Measurements from ENCODE around the gene CYP24A1. TPM values are rescaled to one million over a fixed set of nuclear protein-coding genes. Genes with fewer than 3 reads are reported as not detected.

CYP24A1 gene
- total and polyA plus RNA-seq, 2 of the 13 experiments (the other 11 are each of a cell fraction or from before 2014, with no cell fraction given) = 9.4 to 32.7 TPM

GRCh38 chr20:54194724-54195438, 21.1 kb upstream of the CYP24A1 start:
- Histone ChIP-seq H3K4me2 (ENCODE audit: low read depth, low read length) (peak overlapping the region; percentile 64), H3K4me3 (replicated peaks in 1 of 3; ENCODE audit: insufficient read depth in 1 of 3, low read depth in 2 of 3, low read length in 3 of 3) (peak overlapping the region in 1 of 3 experiments; percentile 30; a peak in 1 of 6 replicates), H3K27ac (ENCODE audit: extremely low read length, insufficient read depth, low read length) (peak overlapping the region; percentile 68), H2AFZ (ENCODE audit: low read length) (no peak overlapping the region), H3K36me3 (replicated peaks in 1 of 2; ENCODE audit: control insufficient read depth in 1 of 2, insufficient read depth in 2 of 2, low read length in 2 of 2) (no peaks in the 10 kb centered on the region), H3K9me3 (ENCODE audit: low read length) (no peaks in the 10 kb centered on the region), H3K9ac (ENCODE audit: insufficient read depth, low read depth, low read length) (peak overlapping the region; percentile 52), H3K79me2 (ENCODE audit: insufficient read depth, low read length) (no peaks in the 10 kb centered on the region), H3K4me1 (ENCODE audit: insufficient read depth, low read length) (peaks cover 54% of the 10 kb centered on the region), H4K20me1 (ENCODE audit: insufficient read depth, low read length) (no peaks in the 10 kb centered on the region), H3K27me3 (ENCODE audit: control insufficient read depth in 1 of 2, insufficient read depth in 2 of 2, low read length in 2 of 2) (no peaks in the 10 kb centered on the region)
- 5% methylated on average over 11 of the region's 11 CpGs for WGBS (ENCODE audit: low lambda C conversion rate)
- peak; percentile 98 for FAIRE-seq
- ChIA-PET POLR2A (interaction anchor here (0.8 to 3.6 kb wide), 22 partner anchors 10 to 1114 kb away, joined by 3 to 149 read pairs (median 8); partner anchors contain the start of genes BCAS1, CYP24A1 and PFDN4), CTCF (ENCODE audit: low intra/inter-chr PET ratio, low total read pairs) (interaction anchor here (0.8 to 8.3 kb wide), 8 partner anchors 17 to 99 kb away, joined by 3 to 358 read pairs (median 4); no protein-coding TSS in a partner anchor)
- in situ Hi-C loops (cut with HindIII; ENCODE audit: extremely low pct_ligation_motif_present, low pct_unique_long_range_greater_than_20kb) = loop anchor here (5.0 to 10.0 kb wide), 3 partner anchors 60 to 253 kb away; no protein-coding TSS in a partner anchor
- DNase-seq (ENCODE audit: low spot score) = peak; percentile 100
- intact Hi-C loops (cut with micrococcal nuclease; ENCODE audit: unreplicated experiment) = loop anchor here (1.0 to 2.0 kb wide), 5 partner anchors 18 to 92 kb away; no protein-coding TSS in a partner anchor
- peak; percentile 96 for ATAC-seq
- BruUV-seq (replicated peaks) = no TSS peak
- TF ChIP-seq ZFP36L2 (CRISPR knock-in tag; IDR thresholded peaks at IDR 0.05) (no peak), CEBPG (CRISPR knock-in tag; IDR thresholded peaks at IDR 0.05) (peak; percentile 88), KDM5B (CRISPR knock-in tag; IDR thresholded peaks at IDR 0.05; ENCODE audit: borderline replicate concordance) (0 out of 2 replicates have a peak, but pooled peaks have one; percentile 21), ZNF235 (CRISPR knock-in tag; IDR thresholded peaks at IDR 0.05; ENCODE audit: borderline replicate concordance) (no peak), MYNN (CRISPR knock-in tag; IDR thresholded peaks at IDR 0.05; ENCODE audit: low read depth) (peak; percentile 75; the same call in 1 of the 2 replicates), ZIK1 (CRISPR knock-in tag; IDR thresholded peaks at IDR 0.05; ENCODE audit: borderline replicate concordance, low read depth) (no peak), ZNF850 (CRISPR knock-in tag; conservative IDR thresholded peaks at IDR 0.05) (no peak), STAG1 (CRISPR knock-in tag; IDR thresholded peaks at IDR 0.05) (peak; percentile 64), HNRNPLL (IDR thresholded peaks at IDR 0.05; ENCODE audit: low read depth, low read length, poor library complexity, severe bottlenecking) (no peak), CHD4 (IDR thresholded peaks at IDR 0.05; ENCODE audit: borderline replicate concordance, low read length) (peak; percentile 90; the same call in 1 of the 2 replicates), ZNF34 (CRISPR knock-in tag; IDR thresholded peaks at IDR 0.05; ENCODE audit: borderline replicate concordance) (0 out of 2 replicates have a peak, but pooled peaks have one; percentile 82), MBNL3 (CRISPR knock-in tag; conservative IDR thresholded peaks at IDR 0.05) (no peak), KMT2A (CRISPR knock-in tag; IDR thresholded peaks at IDR 0.05) (no peak), KDM5A (IDR thresholded peaks at IDR 0.05; ENCODE audit: borderline replicate concordance, low read length) (no peak), ZNF557 (CRISPR knock-in tag; IDR thresholded peaks at IDR 0.05) (peak; percentile 79; the same call in 1 of the 2 replicates), MXD4 (CRISPR knock-in tag; IDR thresholded peaks at IDR 0.05) (peak; percentile 68), MZF1 (CRISPR knock-in tag; IDR thresholded peaks at IDR 0.05; ENCODE audit: borderline replicate concordance) (no peak), PHF8 (CRISPR knock-in tag; IDR thresholded peaks at IDR 0.05) (peak; percentile 55), ZNF781 (CRISPR knock-in tag; IDR thresholded peaks at IDR 0.05; ENCODE audit: borderline replicate concordance, not compliant biosample characterization) (peak; percentile 67), TAF1 (CRISPR knock-in tag; IDR thresholded peaks at IDR 0.05) (peak; percentile 60; the same call in 1 of the 2 replicates)
- TF ChIP-seq, protein P1, sequence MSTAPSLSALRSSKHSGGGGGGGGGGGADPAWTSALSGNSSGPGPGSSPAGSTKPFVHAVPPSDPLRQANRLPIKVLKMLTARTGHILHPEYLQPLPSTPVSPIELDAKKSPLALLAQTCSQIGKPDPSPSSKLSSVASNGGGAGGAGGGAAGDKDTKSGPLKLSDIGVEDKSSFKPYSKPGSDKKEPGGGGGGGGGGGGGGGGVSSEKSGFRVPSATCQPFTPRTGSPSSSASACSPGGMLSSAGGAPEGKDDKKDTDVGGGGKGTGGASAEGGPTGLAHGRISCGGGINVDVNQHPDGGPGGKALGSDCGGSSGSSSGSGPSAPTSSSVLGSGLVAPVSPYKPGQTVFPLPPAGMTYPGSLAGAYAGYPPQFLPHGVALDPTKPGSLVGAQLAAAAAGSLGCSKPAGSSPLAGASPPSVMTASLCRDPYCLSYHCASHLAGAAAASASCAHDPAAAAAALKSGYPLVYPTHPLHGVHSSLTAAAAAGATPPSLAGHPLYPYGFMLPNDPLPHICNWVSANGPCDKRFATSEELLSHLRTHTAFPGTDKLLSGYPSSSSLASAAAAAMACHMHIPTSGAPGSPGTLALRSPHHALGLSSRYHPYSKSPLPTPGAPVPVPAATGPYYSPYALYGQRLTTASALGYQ (CRISPR knock-in tag; IDR thresholded peaks at IDR 0.05) = peak; percentile 92
- TF ChIP-seq, protein P2, sequence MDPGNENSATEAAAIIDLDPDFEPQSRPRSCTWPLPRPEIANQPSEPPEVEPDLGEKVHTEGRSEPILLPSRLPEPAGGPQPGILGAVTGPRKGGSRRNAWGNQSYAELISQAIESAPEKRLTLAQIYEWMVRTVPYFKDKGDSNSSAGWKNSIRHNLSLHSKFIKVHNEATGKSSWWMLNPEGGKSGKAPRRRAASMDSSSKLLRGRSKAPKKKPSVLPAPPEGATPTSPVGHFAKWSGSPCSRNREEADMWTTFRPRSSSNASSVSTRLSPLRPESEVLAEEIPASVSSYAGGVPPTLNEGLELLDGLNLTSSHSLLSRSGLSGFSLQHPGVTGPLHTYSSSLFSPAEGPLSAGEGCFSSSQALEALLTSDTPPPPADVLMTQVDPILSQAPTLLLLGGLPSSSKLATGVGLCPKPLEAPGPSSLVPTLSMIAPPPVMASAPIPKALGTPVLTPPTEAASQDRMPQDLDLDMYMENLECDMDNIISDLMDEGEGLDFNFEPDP (CRISPR knock-in tag; conservative IDR thresholded peaks at IDR 0.05) = no peak
